ENCODE results near the gene MYO5B.

DNA sequence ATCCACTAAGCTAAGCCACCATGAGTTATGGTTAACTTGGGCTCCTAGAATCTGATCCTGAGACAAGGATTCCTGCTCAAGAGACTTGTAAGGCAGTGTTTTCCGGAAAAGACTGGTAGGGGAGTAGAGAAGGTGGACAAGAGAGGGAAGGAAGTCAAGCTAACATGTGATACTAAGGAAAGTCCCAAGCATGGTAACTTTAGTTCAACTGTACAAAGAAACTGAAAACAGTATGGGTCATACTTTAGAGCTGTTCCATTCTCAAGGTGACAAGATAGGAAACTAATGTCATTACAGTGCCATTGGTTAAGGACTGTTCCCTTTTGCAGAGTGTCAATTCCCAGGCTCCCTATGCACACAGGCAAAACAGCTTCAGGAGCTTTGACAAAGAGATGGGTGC lies 5.8 kb downstream of the MYO5B start:
- TF ChIP-seq, protein P1, sequence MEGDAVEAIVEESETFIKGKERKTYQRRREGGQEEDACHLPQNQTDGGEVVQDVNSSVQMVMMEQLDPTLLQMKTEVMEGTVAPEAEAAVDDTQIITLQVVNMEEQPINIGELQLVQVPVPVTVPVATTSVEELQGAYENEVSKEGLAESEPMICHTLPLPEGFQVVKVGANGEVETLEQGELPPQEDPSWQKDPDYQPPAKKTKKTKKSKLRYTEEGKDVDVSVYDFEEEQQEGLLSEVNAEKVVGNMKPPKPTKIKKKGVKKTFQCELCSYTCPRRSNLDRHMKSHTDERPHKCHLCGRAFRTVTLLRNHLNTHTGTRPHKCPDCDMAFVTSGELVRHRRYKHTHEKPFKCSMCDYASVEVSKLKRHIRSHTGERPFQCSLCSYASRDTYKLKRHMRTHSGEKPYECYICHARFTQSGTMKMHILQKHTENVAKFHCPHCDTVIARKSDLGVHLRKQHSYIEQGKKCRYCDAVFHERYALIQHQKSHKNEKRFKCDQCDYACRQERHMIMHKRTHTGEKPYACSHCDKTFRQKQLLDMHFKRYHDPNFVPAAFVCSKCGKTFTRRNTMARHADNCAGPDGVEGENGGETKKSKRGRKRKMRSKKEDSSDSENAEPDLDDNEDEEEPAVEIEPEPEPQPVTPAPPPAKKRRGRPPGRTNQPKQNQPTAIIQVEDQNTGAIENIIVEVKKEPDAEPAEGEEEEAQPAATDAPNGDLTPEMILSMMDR (conservative IDR thresholded peaks at IDR 0.05; ENCODE audit: low read length), result no peak
- TF ChIP-seq EZH2phosphoT487 (IDR thresholded peaks at IDR 0.05; ENCODE audit: borderline replicate concordance, low read depth, low read length), result no peak
